ENCODE data around the gene DPPA5.

The DPPA5 gene

GRCh38 chr6:73362869-73363536, 8.9 kb upstream of the DPPA5 start:
- TF ChIP-seq CTCF (IDR thresholded peaks at IDR 0.05), result no peak

- TF ChIP-seq CTCF (IDR thresholded peaks at IDR 0.05), result no peak
These were observed 8.3 kb upstream of the DPPA5 start, which contains the start of gene KHDC3L for GRCh38 chr6:73362358-73362757. KHDC3L (plus strand) TSS chr6:73362658; CDS start chr6:73362730, 72 bp downstream.

GRCh38 chr6:73349311-73349710, 4.8 kb downstream of the DPPA5 start:
- TF ChIP-seq CTCF (IDR thresholded peaks at IDR 0.05), result no peak

- TF ChIP-seq CTCF (IDR thresholded peaks at IDR 0.05), result no peak
These were observed 5.4 kb downstream of the DPPA5 start for GRCh38 chr6:73348550-73349204.

- TF ChIP-seq CTCF (IDR thresholded peaks at IDR 0.05), result no peak
These were observed 10.9 kb downstream of the DPPA5 start for GRCh38 chr6:73343164-73343563.

- no peak for TF ChIP-seq CTCF (IDR thresholded peaks at IDR 0.05)
These were observed 11.9 kb downstream of the DPPA5 start for GRCh38 chr6:73342174-73342573.

- TF ChIP-seq CTCF (IDR thresholded peaks at IDR 0.05), result no peak
These were observed 12.7 kb downstream of the DPPA5 start for GRCh38 chr6:73341335-73341734.

All from LNCAP (cell line).